Endodermal cell (in vitro differentiated cells): Measurements from ENCODE around the gene PPP1R12B. TPM values are rescaled to one million over a fixed set of nuclear protein-coding genes. Genes with fewer than 3 reads are reported as not detected.
"Not testable (repeated sequence)": the region's sequence is repeated elsewhere in the genome, so short reads cannot be mapped to it uniquely, and the experiment has no call there.

ENCODE experiments used
- DNase-seq: peaks from one replicate; pipeline ENCODE4 v3.0.0-alpha.2; 2017
- H3K27ac ChIP-seq: 2 replicates; pipeline ENCODE4 v1.5.1; 2013; ENCODE audit warnings: mild to moderate bottlenecking, low read depth, low read length, moderate library complexity
- H3K27me3 ChIP-seq: 2 replicates; pipeline ENCODE4 v1.6.1; 2013; ENCODE audit warnings: mild to moderate bottlenecking, low read length, moderate library complexity; ENCODE audit not compliant: insufficient read depth, control insufficient read depth, poor library complexity, severe bottlenecking
- H3K36me3 ChIP-seq: 2 replicates; pipeline ENCODE4 v1.7.0; 2013; ENCODE audit warnings: mild to moderate bottlenecking, low read length, moderate library complexity; ENCODE audit not compliant: control insufficient read depth, insufficient read depth
- H3K4me1 ChIP-seq: one replicate; pipeline ENCODE4 v1.7.0; 2013; ENCODE audit warnings: low read length; ENCODE audit not compliant: control insufficient read depth, insufficient read depth
- H3K4me3 ChIP-seq: 2 replicates; pipeline ENCODE4 v1.5.1; 2013; ENCODE audit warnings: mild to moderate bottlenecking, low read length, moderate library complexity
- H3K9ac ChIP-seq: 2 replicates; pipeline ENCODE4 v1.6.1; 2013; ENCODE audit warnings: mild to moderate bottlenecking, low read length, moderate library complexity; ENCODE audit not compliant: poor library complexity, severe bottlenecking; ENCODE audit errors: extremely low read depth
- H3K9me3 ChIP-seq: 2 replicates; pipeline ENCODE4 v1.6.1; 2013; ENCODE audit warnings: mild to moderate bottlenecking, low read length, moderate library complexity; ENCODE audit not compliant: control insufficient read depth
- H3K27ac Mint-ChIP-seq: 2 replicates; pipeline ENCODE4 v1.8.0; 2020; ENCODE audit warnings: mixed read lengths
- H3K27me3 Mint-ChIP-seq: 2 replicates; pipeline ENCODE4 v1.8.0; 2021; ENCODE audit warnings: mild to moderate bottlenecking, mixed read lengths; ENCODE audit not compliant: insufficient read depth
- H3K36me3 Mint-ChIP-seq: 2 replicates; pipeline ENCODE4 v1.8.0; 2020; ENCODE audit warnings: low read depth, mixed read lengths
- H3K4me1 Mint-ChIP-seq: 2 replicates; pipeline ENCODE4 v1.8.0; 2020; ENCODE audit warnings: mixed read lengths
- H3K4me3 Mint-ChIP-seq: 2 replicates; pipeline ENCODE4 v1.8.0; 2020; ENCODE audit warnings: mild to moderate bottlenecking, moderate library complexity, mixed read lengths
- H3K9me3 Mint-ChIP-seq: 2 replicates; pipeline ENCODE4 v1.8.0; 2020; ENCODE audit warnings: mild to moderate bottlenecking, mixed read lengths
- WGBS, 2 experiments: methylation state at CpG; one replicate each; pipeline versions ENCODE4 v1.1.5 to v1.1.7; 2013; ENCODE audit warnings: missing lambda C conversion rate in 2 of 2, mixed read lengths in 1 of 2; ENCODE audit not compliant: insufficient coverage in 1 of 2, insufficient read length in 1 of 2; 5-methylcytosine and 5-hydroxymethylcytosine counted together
- total RNA-seq, 2 donors: library from RNA; stranded (reverse); fragmentation: NEBNext Ultra II Directional in 1 of 2; extraction: Animal tissue kit (Norgen Biotek cat#: 25700) in 1 of 2; gene quantifications; 2 replicates in 1 of 2; 3 replicates in 1 of 2; pipeline ENCODE4 v1.2.1, GENCODE V29; 2021
- TF ChIP-seq, protein P1 (sequence below): fragments of 200-600 bp; sonication (generic); conservative IDR thresholded peaks from 2 replicates; pipeline ENCODE4 v1.5.0; 2021; ENCODE audit warnings: antibody characterized with exemption, mild to moderate bottlenecking

PPP1R12B gene
- total RNA-seq, 2 donors from 2014 or later: 19.2 to 20.3 TPM

DNA sequence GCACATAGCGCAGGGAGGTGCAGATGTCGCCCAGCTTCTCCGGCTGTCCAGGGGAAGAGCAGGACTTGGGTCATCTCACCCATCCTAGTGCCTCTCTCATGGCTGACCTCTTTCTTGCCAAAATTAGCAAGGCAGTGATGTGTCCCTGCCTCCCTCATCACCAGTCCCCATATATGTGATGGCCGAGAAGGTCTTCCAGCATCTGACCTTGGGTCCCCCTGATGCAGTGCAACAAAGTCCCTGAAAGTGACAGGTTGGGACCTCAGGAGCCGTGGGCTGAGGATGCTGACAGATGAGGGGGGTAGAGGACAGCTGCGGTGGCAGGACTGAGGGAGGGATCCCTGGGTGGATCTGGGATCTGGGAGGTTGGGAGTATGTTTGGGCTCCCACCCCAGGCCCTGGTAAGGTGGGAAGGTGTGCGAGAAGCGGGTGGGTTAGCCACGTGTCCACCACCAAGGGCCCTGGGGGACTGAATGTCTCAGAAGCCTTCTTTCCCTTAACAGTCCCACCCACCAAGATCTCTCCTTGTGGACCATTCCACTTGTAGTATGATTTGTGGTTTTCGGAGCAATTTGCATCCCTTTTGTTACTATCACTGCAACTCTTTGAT lies 252.0 kb downstream of the PPP1R12B start:
- DNase-seq: no peak
- Histone ChIP-seq H3K9me3 (no peaks in the 10 kb centered on the region), H3K4me3 (no peak overlapping the region), H3K27me3 (no peaks in the 10 kb centered on the region), H3K27ac (no peak overlapping the region), H3K36me3 (no peaks in the 10 kb centered on the region), H3K4me1 (no peaks in the 10 kb centered on the region), H3K9ac (no peak overlapping the region)
- H3K27ac Mint-ChIP-seq: no peak overlapping the region
- H3K36me3 Mint-ChIP-seq: peaks cover 3% of the 10 kb centered on the region
- 88 to 92% methylated on average over 7 to 10 of the region's 10 CpGs for WGBS, 2 experiments
- H3K4me1 Mint-ChIP-seq: peaks cover 2% of the 10 kb centered on the region
- H3K9me3 Mint-ChIP-seq: no peaks in the 10 kb centered on the region
- peaks cover 4% of the 10 kb centered on the region for H3K27me3 Mint-ChIP-seq
- no peak overlapping the region for H3K4me3 Mint-ChIP-seq
- TF ChIP-seq, protein P1, sequence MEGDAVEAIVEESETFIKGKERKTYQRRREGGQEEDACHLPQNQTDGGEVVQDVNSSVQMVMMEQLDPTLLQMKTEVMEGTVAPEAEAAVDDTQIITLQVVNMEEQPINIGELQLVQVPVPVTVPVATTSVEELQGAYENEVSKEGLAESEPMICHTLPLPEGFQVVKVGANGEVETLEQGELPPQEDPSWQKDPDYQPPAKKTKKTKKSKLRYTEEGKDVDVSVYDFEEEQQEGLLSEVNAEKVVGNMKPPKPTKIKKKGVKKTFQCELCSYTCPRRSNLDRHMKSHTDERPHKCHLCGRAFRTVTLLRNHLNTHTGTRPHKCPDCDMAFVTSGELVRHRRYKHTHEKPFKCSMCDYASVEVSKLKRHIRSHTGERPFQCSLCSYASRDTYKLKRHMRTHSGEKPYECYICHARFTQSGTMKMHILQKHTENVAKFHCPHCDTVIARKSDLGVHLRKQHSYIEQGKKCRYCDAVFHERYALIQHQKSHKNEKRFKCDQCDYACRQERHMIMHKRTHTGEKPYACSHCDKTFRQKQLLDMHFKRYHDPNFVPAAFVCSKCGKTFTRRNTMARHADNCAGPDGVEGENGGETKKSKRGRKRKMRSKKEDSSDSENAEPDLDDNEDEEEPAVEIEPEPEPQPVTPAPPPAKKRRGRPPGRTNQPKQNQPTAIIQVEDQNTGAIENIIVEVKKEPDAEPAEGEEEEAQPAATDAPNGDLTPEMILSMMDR: no peak

DNA sequence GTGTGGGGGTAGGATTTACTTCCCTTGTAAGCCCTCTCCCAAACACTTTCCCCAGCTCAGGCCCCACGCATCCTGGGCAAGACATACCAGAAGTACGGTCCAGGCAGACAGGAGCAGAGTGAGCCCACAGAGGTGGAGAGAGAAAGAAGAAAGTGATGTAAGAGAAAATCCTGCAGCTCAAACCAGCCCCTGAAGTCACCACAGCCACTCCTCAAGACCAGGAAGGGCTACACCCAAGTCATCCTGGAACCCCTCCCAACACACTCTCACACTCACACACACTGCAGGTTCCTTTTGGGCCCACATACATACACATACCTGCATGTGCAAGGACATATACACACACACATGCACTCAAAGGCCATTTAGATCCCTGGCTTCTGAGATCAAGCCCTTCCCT lies 254.9 kb downstream of the PPP1R12B start:
- no peak overlapping the region for H3K9ac ChIP-seq
- H3K4me3 Mint-ChIP-seq: no peak overlapping the region
- no peaks in the 10 kb centered on the region for H3K27me3 ChIP-seq
- TF ChIP-seq, protein P1: no peak
- H3K9me3 Mint-ChIP-seq: no peaks in the 10 kb centered on the region
- no peak overlapping the region for H3K27ac Mint-ChIP-seq
- no peaks in the 10 kb centered on the region for H3K36me3 Mint-ChIP-seq
- H3K27me3 Mint-ChIP-seq: peaks cover 2% of the 10 kb centered on the region
- no peaks in the 10 kb centered on the region for H3K36me3 ChIP-seq
- H3K9me3 ChIP-seq: no peaks in the 10 kb centered on the region
- peaks cover 2% of the 10 kb centered on the region for H3K4me1 Mint-ChIP-seq
- no peaks in the 10 kb centered on the region for H3K4me1 ChIP-seq
- H3K27ac ChIP-seq: no peak overlapping the region
- WGBS, 2 experiments: 90% methylated on average over 2 of the region's 2 CpGs; no CpG with 5 or more reads in 1 of the 2 experiments
- no peak overlapping the region for H3K4me3 ChIP-seq
- DNase-seq: no peak

DNA sequence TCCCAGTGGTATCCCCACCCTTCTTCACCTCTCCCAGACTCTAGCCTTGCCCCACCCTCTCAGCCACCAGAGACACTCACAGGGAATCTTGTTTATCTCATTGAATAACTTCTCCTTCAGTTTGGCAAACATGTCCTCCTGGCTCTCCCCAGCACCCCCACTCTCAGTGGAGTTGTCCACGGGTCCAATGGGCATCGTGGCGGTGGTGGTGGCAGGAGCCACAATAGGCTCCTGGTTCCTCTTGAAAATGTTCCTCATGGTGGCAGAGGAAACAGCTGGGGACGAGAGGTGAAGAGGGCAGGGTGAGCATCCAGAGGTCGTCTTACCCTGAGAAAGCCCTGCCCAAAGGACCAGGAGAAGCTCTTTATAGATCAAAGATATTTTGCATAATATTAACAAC lies 257.0 kb downstream of the PPP1R12B start:
- Mint-ChIP-seq H3K9me3 (peaks cover 2% of the 10 kb centered on the region), H3K4me3 (no peak overlapping the region), H3K27me3 (peaks cover 2% of the 10 kb centered on the region), H3K4me1 (no peaks in the 10 kb centered on the region), H3K27ac (no peak overlapping the region), H3K36me3 (no peaks in the 10 kb centered on the region)
- Histone ChIP-seq H3K27me3 (no peaks in the 10 kb centered on the region), H3K9me3 (no peaks in the 10 kb centered on the region), H3K9ac (no peak overlapping the region), H3K36me3 (no peaks in the 10 kb centered on the region), H3K4me3 (no peak overlapping the region), H3K4me1 (no peaks in the 10 kb centered on the region), H3K27ac (no peak overlapping the region)
- WGBS, 2 experiments: 89 to 100% methylated on average over 1 to 5 of the region's 5 CpGs
- DNase-seq: no peak
- TF ChIP-seq, protein P1: no peak

DNA sequence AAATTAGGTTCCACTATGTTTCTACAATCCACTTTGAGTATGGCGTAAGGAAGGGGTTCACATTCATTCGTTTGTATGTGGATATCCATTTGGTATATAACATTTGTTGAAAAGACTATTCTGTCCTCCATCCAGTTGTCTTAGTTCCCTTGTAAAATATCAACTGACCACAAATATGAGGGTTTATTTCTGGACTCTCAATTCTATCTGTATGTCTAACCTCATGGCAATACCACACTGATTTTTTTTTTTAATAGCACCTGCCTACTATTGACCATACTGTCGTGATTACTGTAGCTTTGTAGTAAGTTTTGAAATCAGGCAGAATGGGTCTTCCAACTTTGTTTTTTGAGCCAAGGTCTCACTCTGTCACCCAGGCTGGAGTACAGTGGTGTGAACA lies 263.5 kb downstream of the PPP1R12B start:
- DNase-seq, H3K4me1 ChIP-seq, H3K4me3 Mint-ChIP-seq, H3K36me3 Mint-ChIP-seq, H3K27ac ChIP-seq, H3K27me3 Mint-ChIP-seq, H3K9me3 ChIP-seq, H3K4me3 ChIP-seq, H3K36me3 ChIP-seq, H3K9me3 Mint-ChIP-seq, H3K27me3 ChIP-seq, H3K27ac Mint-ChIP-seq, H3K4me1 Mint-ChIP-seq, H3K9ac ChIP-seq: not testable (repeated sequence)
- WGBS, 2 experiments: 98 to 100% methylated on average over 1 to 3 of the region's 3 CpGs
